ENCODE data around the gene BOLA3.
"Not testable (repeated sequence)": the region's sequence is repeated elsewhere in the genome, so short reads cannot be mapped to it uniquely, and the experiment has no call there.

The BOLA3 gene

DNA sequence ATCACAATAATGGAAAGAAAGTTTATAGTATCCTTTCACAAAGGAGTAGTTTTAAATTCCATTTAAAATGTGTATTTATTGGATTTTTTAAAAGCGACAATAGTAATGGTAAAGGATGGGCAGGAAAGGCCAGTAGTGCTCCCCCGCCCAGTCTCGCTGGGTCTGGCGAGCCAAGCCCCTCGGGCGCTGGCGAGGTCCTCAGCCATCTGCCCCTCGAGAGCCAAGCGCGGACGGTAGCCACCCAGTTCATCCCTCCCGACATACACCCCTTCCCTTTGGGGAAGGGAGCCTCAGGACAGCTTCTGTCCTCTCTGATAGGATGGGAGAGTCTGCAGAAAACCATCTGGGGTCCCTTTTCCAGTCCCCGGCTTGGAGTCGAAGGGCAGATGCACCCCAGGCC, 45.2 kb downstream of the BOLA3 start:
- no peak for DNase-seq (ENCODE audit: low read depth in 2 of 2)

DNA sequence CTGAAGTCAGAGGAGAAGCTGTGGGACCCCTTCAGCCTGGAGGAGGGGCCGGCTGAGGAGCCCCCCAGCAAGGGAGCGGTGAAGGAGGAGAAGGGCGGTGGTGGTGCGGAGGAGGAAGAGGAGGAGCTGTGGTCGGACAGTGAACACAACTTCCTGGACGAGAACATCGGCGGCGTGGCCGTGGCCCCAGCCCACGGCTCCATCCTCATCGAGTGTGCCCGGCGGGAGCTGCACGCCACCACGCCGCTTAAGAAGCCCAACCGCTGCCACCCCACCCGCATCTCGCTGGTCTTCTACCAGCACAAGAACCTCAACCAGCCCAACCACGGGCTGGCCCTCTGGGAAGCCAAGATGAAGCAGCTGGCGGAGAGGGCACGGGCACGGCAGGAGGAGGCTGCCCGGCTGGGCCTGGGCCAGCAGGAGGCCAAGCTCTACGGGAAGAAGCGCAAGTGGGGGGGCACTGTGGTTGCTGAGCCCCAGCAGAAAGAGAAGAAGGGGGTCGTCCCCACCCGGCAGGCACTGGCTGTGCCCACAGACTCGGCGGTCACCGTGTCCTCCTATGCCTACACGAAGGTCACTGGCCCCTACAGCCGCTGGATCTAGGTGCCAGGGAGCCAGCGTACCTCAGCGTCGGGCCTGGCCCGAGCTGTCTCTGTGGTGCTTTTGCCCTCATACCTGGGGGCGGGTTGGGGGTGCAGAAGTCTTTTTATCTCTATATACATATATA, 46.0 kb downstream of the BOLA3 start:
- DNase-seq (ENCODE audit: low read depth in 2 of 2): no peak

DNA sequence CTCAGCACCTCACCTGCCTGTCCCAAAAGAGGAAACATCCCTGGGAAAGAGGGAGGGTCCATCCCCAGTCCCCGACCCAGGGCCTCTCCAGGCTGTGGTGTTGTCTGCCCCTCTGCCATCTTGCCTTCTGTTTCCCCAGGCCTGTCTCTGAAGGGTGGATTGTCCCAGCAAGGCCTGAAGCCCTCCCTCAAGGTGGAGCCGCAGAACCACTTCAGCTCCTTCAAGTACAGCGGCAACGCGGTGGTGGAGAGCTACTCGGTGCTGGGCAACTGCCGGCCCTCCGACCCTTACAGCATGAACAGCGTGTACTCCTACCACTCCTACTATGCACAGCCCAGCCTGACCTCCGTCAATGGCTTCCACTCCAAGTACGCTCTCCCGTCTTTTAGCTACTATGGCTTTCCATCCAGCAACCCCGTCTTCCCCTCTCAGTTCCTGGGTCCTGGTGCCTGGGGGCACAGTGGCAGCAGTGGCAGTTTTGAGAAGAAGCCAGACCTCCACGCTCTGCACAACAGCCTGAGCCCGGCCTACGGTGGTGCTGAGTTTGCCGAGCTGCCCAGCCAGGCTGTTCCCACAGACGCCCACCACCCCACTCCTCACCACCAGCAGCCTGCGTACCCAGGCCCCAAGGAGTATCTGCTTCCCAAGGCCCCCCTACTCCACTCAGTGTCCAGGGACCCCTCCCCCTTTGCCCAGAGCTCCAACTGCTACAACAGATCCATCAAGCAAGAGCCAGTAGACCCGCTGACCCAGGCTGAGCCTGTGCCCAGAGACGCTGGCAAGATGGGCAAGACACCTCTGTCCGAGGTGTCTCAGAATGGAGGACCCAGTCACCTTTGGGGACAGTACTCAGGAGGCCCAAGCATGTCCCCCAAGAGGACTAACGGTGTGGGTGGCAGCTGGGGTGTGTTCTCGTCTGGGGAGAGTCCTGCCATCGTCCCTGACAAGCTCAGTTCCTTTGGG, 47.2 kb downstream of the BOLA3 start:
- DNase-seq (ENCODE audit: low read depth in 2 of 2): no peak

DNA sequence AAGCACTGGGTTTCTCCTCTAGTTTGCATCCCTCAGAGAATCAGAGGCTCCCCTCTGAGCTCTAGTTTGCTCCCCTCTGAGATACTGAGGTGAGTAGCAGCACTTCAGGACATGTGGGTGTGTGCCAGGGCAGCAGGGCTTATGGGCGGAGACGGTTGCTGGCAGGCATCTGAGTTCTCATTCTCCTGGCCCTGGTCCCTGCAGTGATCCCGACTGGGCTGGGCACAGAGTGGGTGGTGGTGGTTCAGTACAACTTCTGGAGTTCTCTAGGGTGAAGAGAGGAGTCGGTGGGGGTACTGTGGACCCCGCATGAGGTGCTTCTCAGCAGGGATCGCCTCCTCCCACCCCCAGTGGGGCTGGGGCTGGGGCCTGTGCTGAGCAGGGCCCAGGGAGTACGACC, 47.9 kb downstream of the BOLA3 start:
- DNase-seq (ENCODE audit: low read depth in 2 of 2): no peak

DNA sequence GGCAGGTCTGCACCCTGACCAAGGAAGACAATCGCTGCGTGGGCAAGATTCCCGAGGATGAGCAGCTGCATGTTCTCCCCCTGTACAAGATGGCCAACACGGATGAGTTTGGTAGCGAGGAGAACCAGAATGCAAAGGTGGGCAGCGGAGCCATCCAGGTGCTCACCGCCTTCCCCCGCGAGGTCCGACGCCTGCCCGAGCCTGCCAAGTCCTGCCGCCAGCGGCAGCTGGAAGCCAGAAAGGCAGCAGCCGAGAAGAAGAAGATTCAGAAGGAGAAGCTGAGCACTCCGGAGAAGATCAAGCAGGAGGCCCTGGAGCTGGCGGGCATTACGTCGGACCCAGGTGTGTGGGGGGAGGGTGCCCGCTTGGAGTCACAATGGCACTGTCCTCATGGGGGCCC, 48.4 kb downstream of the BOLA3 start:
- DNase-seq (ENCODE audit: low read depth in 2 of 2): no peak

DNA sequence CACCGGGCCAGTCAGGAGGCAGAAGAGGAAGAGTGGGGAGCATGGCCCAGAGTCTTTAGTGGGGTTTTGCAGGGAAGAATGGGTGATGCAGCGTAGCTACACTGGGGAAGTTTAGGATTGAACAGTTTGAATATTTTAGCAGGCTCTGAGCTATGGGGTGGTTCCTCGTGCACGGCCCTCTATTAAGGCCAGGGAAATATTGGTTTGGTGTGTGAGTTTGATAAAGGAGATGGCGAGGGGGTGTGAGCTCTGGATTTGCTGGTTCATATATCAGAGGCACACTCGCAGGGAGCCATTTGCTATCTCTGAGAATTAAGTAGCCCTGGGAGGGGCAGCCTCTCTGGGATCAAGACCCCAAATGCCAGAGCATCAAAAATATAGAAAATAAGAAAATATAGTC, 50.1 kb downstream of the BOLA3 start:
- DNase-seq (ENCODE audit: low read depth in 2 of 2): no peak

DNA sequence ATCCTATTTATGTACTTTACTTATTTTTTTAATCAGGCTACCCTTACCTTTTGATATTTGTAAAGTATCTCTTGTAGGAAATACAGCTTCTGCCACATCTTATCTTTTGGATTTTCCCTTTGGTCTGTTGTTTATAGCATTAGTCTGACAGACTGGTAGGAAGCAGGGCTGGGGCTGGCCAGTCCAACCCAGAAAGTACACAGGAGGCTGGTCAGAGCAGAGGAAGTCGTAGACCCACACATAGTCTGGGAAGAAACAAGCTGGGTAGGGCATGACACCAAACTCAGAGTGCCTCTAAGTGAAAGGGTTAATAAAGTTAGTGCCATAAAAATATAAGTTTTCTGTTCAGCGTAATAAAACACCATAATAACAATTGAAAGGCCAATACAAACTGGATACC, 51.7 kb downstream of the BOLA3 start:
- no peak for DNase-seq (ENCODE audit: low read depth in 2 of 2)

DNA sequence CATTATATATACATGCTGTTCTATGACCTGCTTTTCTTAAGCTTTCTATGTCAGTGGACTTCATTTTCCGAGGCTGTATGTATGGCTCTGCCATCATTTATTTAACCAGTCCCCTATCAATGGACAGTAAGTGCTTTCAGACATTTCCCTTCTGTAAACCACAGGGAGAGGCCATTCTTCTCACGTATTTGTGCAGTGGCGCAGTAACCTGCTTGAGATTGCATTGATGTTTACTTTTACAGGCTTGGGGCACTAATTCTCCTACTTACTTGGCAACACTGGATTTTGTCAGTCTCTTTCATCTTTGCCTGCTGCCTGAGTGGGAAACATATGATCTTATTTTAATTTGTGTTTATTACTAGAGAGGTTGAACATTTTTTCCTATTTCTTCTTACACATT, 52.1 kb downstream of the BOLA3 start:
- DNase-seq (ENCODE audit: low read depth in 2 of 2): no peak

DNA sequence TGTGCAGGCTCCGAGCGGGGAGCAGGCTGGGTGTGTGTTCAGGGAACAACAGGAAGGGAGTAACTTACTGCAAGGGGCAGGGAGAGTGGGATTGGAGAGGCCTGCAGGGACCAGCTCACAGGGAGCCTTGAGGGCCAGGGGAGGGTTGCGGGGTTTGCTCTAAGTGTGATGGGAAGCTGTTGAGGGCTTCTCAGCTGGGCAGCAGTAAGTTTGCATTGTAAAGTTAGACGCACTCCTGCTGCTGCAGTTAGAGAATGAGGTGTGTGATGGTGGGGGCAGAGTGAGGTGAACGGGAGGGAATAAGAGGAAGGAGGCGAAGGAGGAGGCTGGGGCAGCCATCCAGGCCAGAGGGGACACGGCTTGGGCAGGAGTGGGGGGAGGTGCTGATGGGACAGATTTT, 53.4 kb downstream of the BOLA3 start:
- no peak for DNase-seq (ENCODE audit: low read depth in 2 of 2)

DNA sequence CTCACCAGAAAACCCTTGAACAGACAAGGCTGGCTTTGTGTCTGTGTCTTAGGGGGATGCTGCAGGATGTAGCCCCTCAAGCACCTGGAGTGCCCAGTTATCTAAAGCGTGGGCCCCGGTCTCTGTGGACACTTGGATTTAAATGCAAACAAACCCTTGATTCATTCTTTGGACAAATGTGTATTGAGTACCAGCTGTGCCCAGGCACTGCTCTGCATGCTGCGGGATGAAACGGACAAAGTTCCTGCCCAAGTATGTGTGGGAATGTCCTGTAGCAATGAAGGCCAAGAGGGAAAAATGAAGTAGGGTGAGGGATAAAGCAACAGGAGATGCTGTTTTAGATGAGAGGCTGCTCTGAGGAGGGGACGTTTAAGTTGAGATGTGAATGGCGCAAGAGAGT, 53.9 kb downstream of the BOLA3 start:
- DNase-seq (ENCODE audit: low read depth in 2 of 2): no peak

DNA sequence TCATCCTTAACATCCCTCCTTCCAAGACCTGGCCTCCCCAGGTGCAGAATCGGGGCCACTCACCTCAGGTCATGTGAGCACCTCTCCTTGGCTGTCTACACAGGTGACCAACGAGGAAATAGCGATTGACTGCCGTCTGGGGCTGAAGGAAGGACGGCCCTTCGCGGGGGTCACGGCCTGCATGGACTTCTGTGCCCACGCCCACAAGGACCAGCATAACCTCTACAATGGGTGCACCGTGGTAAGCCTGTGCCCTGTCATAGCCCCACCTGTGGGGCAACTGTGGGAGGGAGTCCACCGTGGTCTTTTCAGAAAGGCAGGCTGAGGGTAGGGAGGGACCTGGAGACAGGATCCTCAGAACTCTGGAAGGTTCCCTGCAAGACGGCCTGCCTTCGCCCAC, 54.3 kb downstream of the BOLA3 start:
- no peak for DNase-seq (ENCODE audit: low read depth in 2 of 2)

DNA sequence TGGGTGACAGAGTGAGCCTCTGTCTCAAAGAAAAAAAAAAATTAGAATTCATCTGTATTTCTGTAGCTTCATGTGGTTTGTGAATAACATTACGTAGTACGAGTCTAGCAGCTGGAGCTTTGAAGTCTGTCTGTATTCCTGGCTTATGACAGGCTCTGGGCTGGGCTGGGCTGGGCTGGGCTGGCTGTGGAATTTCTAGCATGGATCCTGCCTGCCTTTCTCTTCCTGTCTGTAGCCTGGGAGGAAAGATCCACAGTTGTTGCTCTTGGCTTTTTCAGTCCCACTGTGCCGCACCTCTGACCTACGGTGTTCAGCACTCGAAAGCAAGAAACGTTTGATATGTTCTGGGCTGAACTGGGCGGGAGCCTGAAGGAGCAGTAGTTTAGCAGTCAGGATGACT, 55.4 kb downstream of the BOLA3 start:
- no peak for DNase-seq (ENCODE audit: low read depth in 2 of 2)

DNA sequence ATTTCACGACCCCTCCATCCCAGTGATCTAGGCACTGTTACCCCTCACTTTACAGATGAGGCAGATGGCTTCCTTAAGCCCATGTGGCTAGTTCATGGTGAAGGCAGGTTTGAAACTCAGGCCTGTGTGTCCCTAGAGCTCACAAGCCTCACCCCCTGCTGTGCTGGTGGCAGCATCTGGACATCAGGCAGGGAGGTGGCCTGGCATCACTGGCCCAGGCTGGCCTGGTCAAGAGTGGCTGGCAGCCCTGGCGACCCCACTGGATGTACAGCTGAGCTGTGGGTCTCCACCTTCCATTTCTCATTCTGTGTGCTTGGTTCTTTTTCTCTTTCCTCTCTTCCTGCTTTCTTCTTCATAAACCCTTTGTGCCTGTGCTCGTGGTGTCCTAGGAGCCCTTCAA, 56.3 kb downstream of the BOLA3 start:
- no peak for DNase-seq (ENCODE audit: low read depth in 2 of 2)

DNA sequence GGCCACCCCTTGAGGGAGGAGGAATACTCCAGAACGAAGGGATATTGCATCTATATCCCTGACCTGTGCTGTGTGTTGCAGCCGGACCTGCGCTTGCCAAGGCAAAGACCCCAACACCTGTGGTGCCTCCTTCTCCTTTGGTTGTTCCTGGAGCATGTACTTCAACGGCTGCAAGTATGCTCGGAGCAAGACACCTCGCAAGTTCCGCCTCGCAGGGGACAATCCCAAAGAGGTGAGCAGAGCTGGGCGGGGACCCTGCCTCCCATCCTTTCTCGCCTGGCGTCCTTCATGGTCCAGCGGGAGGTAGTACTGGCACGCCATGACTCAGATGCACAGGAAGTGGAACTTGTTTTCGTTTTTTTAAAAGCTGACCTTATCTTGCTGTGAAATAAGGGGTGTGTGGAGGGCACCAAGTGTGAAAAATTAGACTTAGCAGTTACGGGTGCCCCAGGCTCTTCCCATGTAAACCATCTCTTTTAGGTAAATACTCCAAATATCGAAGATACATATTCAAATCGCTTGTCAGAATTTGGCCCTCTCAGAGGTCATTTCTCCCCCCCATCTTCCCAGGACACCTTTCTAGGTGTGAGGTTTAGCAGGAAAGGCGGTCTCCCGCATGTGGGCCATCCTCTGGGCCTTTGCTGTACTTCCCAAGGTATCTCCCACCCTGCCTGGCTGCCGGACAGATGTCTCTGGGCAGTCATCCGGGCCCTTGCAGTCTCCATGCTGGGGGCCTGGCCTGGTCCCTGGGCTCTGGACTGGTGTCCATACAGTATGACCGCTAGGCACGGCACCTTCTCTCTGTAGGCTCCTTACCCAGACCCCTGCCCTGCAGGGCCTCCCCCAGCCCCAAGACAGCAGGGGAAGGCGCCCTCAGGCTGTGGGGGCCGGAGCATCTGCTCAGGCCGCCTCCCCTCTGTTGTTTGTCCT, 57.6 kb downstream of the BOLA3 start:
- DNase-seq (ENCODE audit: low read depth in 2 of 2): no peak

DNA sequence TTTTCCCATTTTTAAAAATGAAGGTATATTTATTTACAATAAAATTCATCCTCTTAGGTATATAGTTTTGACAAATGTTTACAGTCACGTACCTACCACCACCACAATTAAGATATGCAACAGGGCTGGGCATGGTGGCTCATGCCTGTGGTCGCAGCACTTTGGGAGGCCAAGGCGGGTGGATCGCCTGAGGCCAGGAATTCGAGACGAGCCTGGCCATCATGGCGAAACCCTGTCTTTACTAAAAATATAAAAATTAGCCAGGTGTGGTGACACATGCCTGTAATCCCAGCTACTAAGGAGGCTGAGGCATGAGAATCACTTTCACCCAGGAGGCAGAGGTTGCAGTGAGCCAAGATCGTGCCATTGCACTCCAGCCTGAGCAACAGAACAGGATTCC, 59.0 kb downstream of the BOLA3 start:
- DNase-seq (ENCODE audit: low read depth in 2 of 2): not testable (repeated sequence)

DNA sequence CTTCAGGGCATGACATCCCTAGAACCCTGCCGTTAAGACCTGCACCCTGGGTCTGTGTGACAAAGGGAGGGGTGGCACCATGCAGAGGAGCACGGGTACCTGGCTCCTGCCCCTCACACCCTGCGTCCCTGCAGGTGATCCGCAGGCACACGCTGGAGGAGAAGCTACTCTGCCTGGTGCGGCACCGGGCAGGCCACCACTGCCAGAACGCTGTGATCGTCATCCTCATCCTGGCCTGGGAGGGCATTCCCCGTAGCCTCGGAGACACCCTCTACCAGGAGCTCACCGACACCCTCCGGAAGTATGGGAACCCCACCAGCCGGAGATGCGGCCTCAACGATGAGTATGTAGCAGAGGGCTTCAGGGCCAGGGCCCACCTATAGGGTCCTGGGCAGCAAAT, 60.0 kb downstream of the BOLA3 start:
- DNase-seq (ENCODE audit: low read depth in 2 of 2): no peak

DNA sequence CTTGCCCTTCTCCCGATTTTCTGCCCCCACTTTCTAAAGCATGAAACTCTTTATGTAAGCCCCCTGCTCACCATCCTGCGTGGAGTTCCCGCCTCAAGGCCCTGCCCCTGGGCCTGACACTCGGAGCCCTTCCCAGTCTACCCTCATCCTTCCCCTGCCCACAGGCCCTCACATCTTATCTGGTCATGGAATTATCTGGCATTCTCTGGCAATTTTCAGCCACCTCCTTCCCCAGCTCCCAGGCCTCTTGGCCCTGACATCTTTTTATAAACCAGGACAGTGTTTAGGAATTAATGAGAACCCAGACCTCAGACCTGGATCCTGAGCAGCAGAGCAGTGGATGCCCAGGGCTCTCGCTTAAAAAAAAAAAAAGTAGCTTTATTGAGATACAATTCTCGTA, 61.7 kb downstream of the BOLA3 start:
- no peak for DNase-seq (ENCODE audit: low read depth in 2 of 2)

Data from activated CD4-positive, alpha-beta T cell treated with anti-CD3 and anti-CD28 coated beads for 24 hours (primary cell).